DOHH2 (cell line): Measurements from ENCODE around the gene KLK8.

Experiments
- H3F3A ChIP-seq: fragments of 200-600 bp; sonication (generic), shearing (Covaris generic); 2 replicates; pipeline ENCODE4 v1.6.0; 2016; ENCODE audit warnings: antibody characterized with exemption, mild to moderate bottlenecking; ENCODE audit not compliant: control insufficient read depth, insufficient read depth
- H3K27ac ChIP-seq: fragments of 200-600 bp; sonication (generic); 2 replicates; pipeline ENCODE4 v1.5.1; 2014; ENCODE audit warnings: low read depth, mild to moderate bottlenecking, low read length, moderate library complexity
- H3K27me3 ChIP-seq: fragments of 200-600 bp; sonication (generic); 2 replicates; pipeline ENCODE4 v1.6.1; 2014; ENCODE audit warnings: mild to moderate bottlenecking, low read length, mixed read lengths; ENCODE audit not compliant: control insufficient read depth
- H3K36me3 ChIP-seq: fragments of 200-600 bp; sonication (generic); 2 replicates; pipeline ENCODE4 v1.6.1; 2014; ENCODE audit warnings: mild to moderate bottlenecking, low read length, moderate library complexity, mixed read lengths; ENCODE audit not compliant: control insufficient read depth
- H3K4me1 ChIP-seq: fragments of 200-600 bp; sonication (generic); 2 replicates; pipeline ENCODE4 v1.6.1; 2014; ENCODE audit warnings: mild to moderate bottlenecking, low read length, mixed read lengths; ENCODE audit not compliant: control insufficient read depth
- H3K4me2 ChIP-seq: fragments of 200-600 bp; sonication (generic); 2 replicates; pipeline ENCODE4 v1.6.0; 2014; ENCODE audit warnings: mild to moderate bottlenecking, low read length, moderate library complexity
- H3K4me3 ChIP-seq: fragments of 200-600 bp; sonication (generic); 2 replicates; pipeline ENCODE4 v1.5.1; 2014; ENCODE audit warnings: mild to moderate bottlenecking, low read length, mixed read lengths
- H3K79me2 ChIP-seq: fragments of 200-600 bp; sonication (generic); 2 replicates; pipeline ENCODE4 v1.6.1; 2014; ENCODE audit warnings: mild to moderate bottlenecking, low read length, mixed read lengths; ENCODE audit not compliant: control insufficient read depth
- H3K9me2 ChIP-seq: fragments of 200-600 bp; sonication (generic); replicated peaks from 2 replicates; pipeline ENCODE4 v1.6.1; 2014; ENCODE audit warnings: mild to moderate bottlenecking, low read length, mixed read lengths; ENCODE audit not compliant: control insufficient read depth
- H3K9me3 ChIP-seq: fragments of 200-600 bp; sonication (generic); 2 replicates; pipeline ENCODE4 v1.6.1; 2014; ENCODE audit warnings: antibody characterized with exemption, low read length, mixed read lengths; ENCODE audit not compliant: control insufficient read depth, insufficient read depth
- H4K20me1 ChIP-seq: fragments of 200-600 bp; sonication (generic); 2 replicates; pipeline ENCODE4 v1.6.0; 2014; ENCODE audit warnings: low read depth, mild to moderate bottlenecking, antibody characterized with exemption, low read length, moderate library complexity; ENCODE audit not compliant: control insufficient read depth, insufficient read depth
- EZH2phosphoT487 ChIP-seq: fragments of 200-600 bp; sonication (generic); IDR thresholded peaks from 2 replicates; pipeline ENCODE4 v1.6.1; 2017; ENCODE audit warnings: borderline replicate concordance, mild to moderate bottlenecking, antibody characterized with exemption, low read length, moderate library complexity, mixed read lengths
- TF ChIP-seq, protein P1 (sequence below): fragments of 200-600 bp; sonication (generic); IDR thresholded peaks from one replicate; pipeline ENCODE4 v1.5.1; 2014; ENCODE audit warnings: antibody characterized with exemption, mild to moderate bottlenecking, low read depth, low read length; ENCODE audit not compliant: poor library complexity, severe bottlenecking

Gene KLK8

DNA sequence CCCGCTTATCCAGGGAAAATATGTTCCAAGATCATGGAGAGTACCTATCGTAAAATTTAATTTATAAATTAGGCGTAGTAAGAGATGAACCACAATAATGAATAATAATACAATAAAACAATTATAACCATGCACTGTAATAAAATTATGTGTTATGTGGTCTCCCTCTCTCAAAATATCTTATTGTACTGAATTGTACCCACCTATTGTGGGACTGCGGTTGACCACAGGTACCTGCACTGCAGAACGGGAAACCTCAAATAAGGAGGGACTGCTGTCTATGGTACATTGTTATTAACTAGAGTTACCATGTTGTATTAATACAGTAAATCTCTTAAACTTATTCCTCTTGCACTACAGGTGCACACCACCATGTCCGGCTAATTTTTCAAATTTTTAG, 38.7 kb upstream of the KLK8 start:
- Histone ChIP-seq H4K20me1 (no peaks in the 10 kb centered on the region), H3K9me3 (no peaks in the 10 kb centered on the region), H3K27ac (no peak overlapping the region), H3K9me2 (no peaks in the 10 kb centered on the region), H3K4me3 (no peak overlapping the region), H3K79me2 (no peaks in the 10 kb centered on the region), H3K4me2 (no peak overlapping the region), H3K27me3 (no peaks in the 10 kb centered on the region), H3F3A (no peaks in the 10 kb centered on the region), H3K36me3 (no peaks in the 10 kb centered on the region), H3K4me1 (no peaks in the 10 kb centered on the region)
- no peak for TF ChIP-seq EZH2phosphoT487
- TF ChIP-seq, protein P1, sequence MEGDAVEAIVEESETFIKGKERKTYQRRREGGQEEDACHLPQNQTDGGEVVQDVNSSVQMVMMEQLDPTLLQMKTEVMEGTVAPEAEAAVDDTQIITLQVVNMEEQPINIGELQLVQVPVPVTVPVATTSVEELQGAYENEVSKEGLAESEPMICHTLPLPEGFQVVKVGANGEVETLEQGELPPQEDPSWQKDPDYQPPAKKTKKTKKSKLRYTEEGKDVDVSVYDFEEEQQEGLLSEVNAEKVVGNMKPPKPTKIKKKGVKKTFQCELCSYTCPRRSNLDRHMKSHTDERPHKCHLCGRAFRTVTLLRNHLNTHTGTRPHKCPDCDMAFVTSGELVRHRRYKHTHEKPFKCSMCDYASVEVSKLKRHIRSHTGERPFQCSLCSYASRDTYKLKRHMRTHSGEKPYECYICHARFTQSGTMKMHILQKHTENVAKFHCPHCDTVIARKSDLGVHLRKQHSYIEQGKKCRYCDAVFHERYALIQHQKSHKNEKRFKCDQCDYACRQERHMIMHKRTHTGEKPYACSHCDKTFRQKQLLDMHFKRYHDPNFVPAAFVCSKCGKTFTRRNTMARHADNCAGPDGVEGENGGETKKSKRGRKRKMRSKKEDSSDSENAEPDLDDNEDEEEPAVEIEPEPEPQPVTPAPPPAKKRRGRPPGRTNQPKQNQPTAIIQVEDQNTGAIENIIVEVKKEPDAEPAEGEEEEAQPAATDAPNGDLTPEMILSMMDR: no peak

DNA sequence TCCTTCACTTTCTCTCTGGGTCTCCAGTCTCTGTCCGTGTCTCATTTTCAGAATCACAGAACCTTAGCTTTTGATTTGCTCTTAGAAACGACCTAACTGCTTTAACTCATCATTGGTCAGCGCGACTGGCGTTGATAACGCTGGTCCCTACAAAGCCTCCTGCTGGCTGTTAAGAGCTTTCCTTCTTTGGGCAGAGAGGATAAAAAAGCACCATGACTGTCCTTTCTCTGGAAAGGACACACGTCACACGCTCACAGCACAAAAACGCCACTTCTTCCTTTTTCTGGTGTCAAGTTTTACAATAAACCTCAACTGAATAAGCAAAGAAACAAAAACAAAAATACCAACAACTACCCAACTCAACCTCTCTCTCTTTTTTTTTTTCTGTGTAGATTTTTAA, 35.1 kb upstream of the KLK8 start:
- H3K36me3 ChIP-seq: no peaks in the 10 kb centered on the region
- H3K4me2 ChIP-seq: no peak overlapping the region
- no peak for TF ChIP-seq EZH2phosphoT487
- TF ChIP-seq, protein P1: no peak
- H3K27me3 ChIP-seq: no peaks in the 10 kb centered on the region
- H3F3A ChIP-seq: no peaks in the 10 kb centered on the region
- H3K79me2 ChIP-seq: no peaks in the 10 kb centered on the region
- H4K20me1 ChIP-seq: no peaks in the 10 kb centered on the region
- H3K9me3 ChIP-seq: no peaks in the 10 kb centered on the region
- H3K9me2 ChIP-seq: no peaks in the 10 kb centered on the region
- H3K4me1 ChIP-seq: no peaks in the 10 kb centered on the region
- H3K4me3 ChIP-seq: no peak overlapping the region
- no peak overlapping the region for H3K27ac ChIP-seq

DNA sequence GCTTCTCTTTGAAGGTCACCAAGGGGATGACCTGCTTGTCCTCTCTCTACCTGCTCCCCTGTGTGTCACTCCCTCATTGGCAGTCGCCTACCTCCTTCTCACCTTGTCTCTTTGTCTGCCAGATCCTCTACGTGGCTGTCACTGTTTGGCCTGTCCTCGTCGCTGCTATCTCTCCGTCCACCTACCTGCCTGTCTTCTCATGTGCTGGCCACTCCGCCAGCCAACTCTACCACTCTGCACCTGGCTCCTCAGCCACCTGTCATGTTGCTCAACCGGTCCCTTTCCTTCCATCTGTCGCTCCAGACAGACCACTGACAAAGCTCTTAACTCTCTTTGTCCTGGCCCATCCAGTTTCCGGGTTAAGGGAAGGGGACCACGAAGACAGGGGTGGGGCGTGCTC, 33.3 kb upstream of the KLK8 start, which contains the start of gene KLK12:
TSS of gene KLK12 (minus strand) at position 299 of the 400 bp plus-strand sequence. CDS start 381 bp downstream, outside the sequence.
- H3K27me3 ChIP-seq: no peaks in the 10 kb centered on the region
- no peaks in the 10 kb centered on the region for H3F3A ChIP-seq
- no peaks in the 10 kb centered on the region for H3K9me2 ChIP-seq
- H3K9me3 ChIP-seq: no peaks in the 10 kb centered on the region
- H3K4me2 ChIP-seq: no peak within 1 kb of the TSS
- no peak within 1 kb of the TSS for H3K4me3 ChIP-seq
- H3K27ac ChIP-seq: no peak within 1 kb of the TSS
- no peak for TF ChIP-seq EZH2phosphoT487
- TF ChIP-seq, protein P1: no peak
- H3K36me3 ChIP-seq: no peaks in the 10 kb centered on the region
- H4K20me1 ChIP-seq: no peaks in the 10 kb centered on the region
- no peaks in the 10 kb centered on the region for H3K4me1 ChIP-seq
- no peaks in the 10 kb centered on the region for H3K79me2 ChIP-seq

DNA sequence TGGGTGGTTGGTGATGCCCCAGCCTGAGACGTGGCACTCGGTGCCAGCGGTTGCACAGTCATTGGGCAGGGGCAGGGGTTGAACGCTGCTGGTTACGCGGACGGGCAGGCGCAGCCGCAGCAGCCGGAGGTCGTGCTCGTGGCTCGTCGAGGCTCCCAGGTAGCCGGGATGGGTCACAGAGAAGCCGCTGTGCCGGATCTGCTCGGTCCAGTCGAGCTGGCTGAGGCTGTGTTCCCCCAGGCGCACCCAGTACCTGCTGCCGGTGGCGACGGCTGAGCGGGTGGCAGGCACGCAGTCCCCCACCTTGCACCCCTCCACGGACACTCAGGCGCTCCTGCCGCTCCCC, 30.4 kb upstream of the KLK8 start:
- Histone ChIP-seq H4K20me1 (no peaks in the 10 kb centered on the region), H3K79me2 (no peaks in the 10 kb centered on the region), H3K27ac (no peak overlapping the region), H3K27me3 (no peaks in the 10 kb centered on the region), H3F3A (no peaks in the 10 kb centered on the region), H3K4me2 (no peak overlapping the region), H3K36me3 (no peaks in the 10 kb centered on the region), H3K9me3 (no peaks in the 10 kb centered on the region), H3K4me3 (no peak overlapping the region), H3K9me2 (no peaks in the 10 kb centered on the region), H3K4me1 (no peaks in the 10 kb centered on the region)
- TF ChIP-seq, protein P1: no peak
- no peak for TF ChIP-seq EZH2phosphoT487
